Endothelial cell of umbilical vein (primary cell): ENCODE results near the gene SMARCC1. TPM values are rescaled to one million over a fixed set of nuclear protein-coding genes. Genes with fewer than 3 reads are reported as not detected.

Experiments used
- BruUV-seq: library from RNA; stranded (reverse); fragments of 400-500 nt; replicated peaks from 2 replicates; lab custom pipeline; 2021; lab: Mats Ljungman, UMichigan
- CTCF ChIA-PET: fragments of 300-600, 350-600 bp; sonication (Branson Sonifier 250); formaldehyde crosslinking; loops from one replicate; lab custom pipeline; 2021; ENCODE audit warnings: antibody characterized with exemption, inconsistent platforms; lab: Charles Lee
- POLR2A ChIA-PET: fragments of 300-600, 350-600 bp; sonication (Branson Sonifier 250); formaldehyde crosslinking; loops from one replicate; lab custom pipeline; 2021; ENCODE audit warnings: antibody characterized with exemption, inconsistent platforms; lab: Charles Lee
- DNase-seq: peaks from one replicate; pipeline ENCODE4 v3.0.0-alpha.2; 2011; ENCODE audit warnings: low read depth, low spot score
- FAIRE-seq: peaks from 2 replicates; lab custom pipeline; 2011; peaks lifted over from hg19 to GRCh38; lab: Jason Lieb, UNC
- H2AFZ ChIP-seq: 2 replicates; pipeline ENCODE4 v1.6.0; 2012; ENCODE audit warnings: low read depth, low read length, control low read depth, inconsistent platforms
- H3K27ac ChIP-seq: 2 replicates; pipeline ENCODE4 v1.5.1; 2011; ENCODE audit warnings: low read depth, mild to moderate bottlenecking, control low read depth, low read length, moderate library complexity; ENCODE audit not compliant: insufficient read depth
- H3K27me3 ChIP-seq, 2 experiments: 2 replicates each; pipeline versions ENCODE4 v1.6.0 to v1.6.1; 2011; ENCODE audit warnings: low read length in 2 of 2, mixed read lengths in 1 of 2; ENCODE audit not compliant: control insufficient read depth in 2 of 2, insufficient read depth in 2 of 2
- H3K36me3 ChIP-seq, 2 experiments: 2 replicates in 1 of 2; 3 replicates in 1 of 2; pipeline ENCODE4 v1.5.1; 2011; ENCODE audit warnings: low read length in 2 of 2, mild to moderate bottlenecking in 1 of 2, moderate library complexity in 1 of 2; ENCODE audit not compliant: control insufficient read depth in 2 of 2, insufficient read depth in 2 of 2; ENCODE audit errors: extremely low read depth in 1 of 2
- H3K4me1 ChIP-seq: 3 replicates; pipeline ENCODE4 v1.5.1; 2011; ENCODE audit warnings: mild to moderate bottlenecking, low read length; ENCODE audit not compliant: control insufficient read depth, insufficient read depth; ENCODE audit errors: extremely low read depth
- H3K4me2 ChIP-seq: 2 replicates; pipeline ENCODE4 v1.6.1; 2011; ENCODE audit warnings: low read length, control low read depth, mixed read lengths; ENCODE audit not compliant: insufficient read depth
- H3K4me3 ChIP-seq, 3 experiments: fragments of 200-600 bp in 1 of 3; sonication (generic), shearing (Covaris generic) in 1 of 3; replicated peaks in 1 of 3; 2 replicates each; pipeline ENCODE4 v1.5.1; 2011 to 2016; ENCODE audit warnings: control low read depth in 3 of 3, low read length in 3 of 3, mild to moderate bottlenecking in 2 of 3, inconsistent platforms in 1 of 3, low read depth in 1 of 3, moderate library complexity in 1 of 3; ENCODE audit not compliant: insufficient read depth in 1 of 3
- H3K79me2 ChIP-seq: 2 replicates; pipeline ENCODE4 v1.6.0; 2012; ENCODE audit warnings: low read length, inconsistent platforms; ENCODE audit not compliant: control insufficient read depth, insufficient read depth
- H3K9ac ChIP-seq: replicated peaks from 2 replicates; pipeline ENCODE3; 2011; ENCODE audit warnings: low read length, control low read depth; ENCODE audit not compliant: insufficient read depth; ENCODE audit errors: extremely low read depth
- H3K9me1 ChIP-seq: replicated peaks from 3 replicates; pipeline ENCODE4 v1.6.0; 2011; ENCODE audit warnings: mild to moderate bottlenecking, low read length; ENCODE audit not compliant: control insufficient read depth, insufficient read depth; ENCODE audit errors: extremely low read depth
- H3K9me3 ChIP-seq: replicated peaks from 2 replicates; pipeline ENCODE4 v1.5.1; 2012; ENCODE audit warnings: low read length, inconsistent platforms; ENCODE audit not compliant: control insufficient read depth, insufficient read depth
- H4K20me1 ChIP-seq: replicated peaks from 2 replicates; pipeline ENCODE3; 2011; ENCODE audit warnings: mild to moderate bottlenecking, low read length; ENCODE audit not compliant: control insufficient read depth, insufficient read depth; ENCODE audit errors: extremely low read depth
- EZH2 ChIP-seq: IDR thresholded peaks from 2 replicates; pipeline ENCODE4 v1.6.1; 2012; ENCODE audit warnings: borderline replicate concordance, low read depth, mild to moderate bottlenecking, moderate library complexity, low read length, inconsistent platforms; ENCODE audit not compliant: severe bottlenecking
- FOS ChIP-seq: IDR thresholded peaks from 2 replicates; pipeline ENCODE4 v1.6.1; 2011; ENCODE audit warnings: mild to moderate bottlenecking, low read length, moderate library complexity, borderline replicate concordance; ENCODE audit not compliant: insufficient read depth
- GATA2 ChIP-seq: IDR thresholded peaks from 2 replicates; pipeline ENCODE4 v1.7.0; 2011; ENCODE audit warnings: low read depth, mild to moderate bottlenecking, moderate library complexity, mixed read lengths, low read length; ENCODE audit not compliant: insufficient read length, insufficient read depth
- JUN ChIP-seq: IDR thresholded peaks from 2 replicates; pipeline ENCODE4 v1.6.1; 2011; ENCODE audit warnings: borderline replicate concordance, low read depth; ENCODE audit not compliant: insufficient read length, insufficient read depth
- MYC ChIP-seq: IDR thresholded peaks from one replicate; pipeline ENCODE4 v1.6.1; 2011; ENCODE audit warnings: mild to moderate bottlenecking, low read depth, low read length
- POLR2A ChIP-seq: IDR thresholded peaks from 2 replicates; pipeline ENCODE4 v1.6.1; 2012; ENCODE audit warnings: low read depth, mild to moderate bottlenecking, control low read depth, low read length
- POLR2AphosphoS5 ChIP-seq: IDR thresholded peaks from 2 replicates; pipeline ENCODE4 v1.6.1; 2012; ENCODE audit warnings: low read depth, mild to moderate bottlenecking, control low read depth, low read length, moderate library complexity; ENCODE audit not compliant: insufficient read depth
- dilution Hi-C: fragments of 300-500 bp; cut with MboI; formaldehyde crosslinking; loops from one replicate; pipeline ENCODE4 v1.15.0; 2019; ENCODE audit warnings: low sequenced_read_pairs; ENCODE audit not compliant: extremely low pct_ligation_motif_present
- intact Hi-C: fragments of 100-400 bp; cut with micrococcal nuclease; formaldehyde crosslinking; loops from one replicate; pipeline ENCODE4 v1.10.0; 2022
- polyA plus RNA-seq, 4 experiments: library from polyadenylated mRNA; depleted of rRNA in 3 of 4; stranded (reverse) in 3 of 4; unstranded in 1 of 4; fragments of >200 nt; gene quantifications; 2 replicates each; pipeline versions ENCODE4 v1.2.1 to v1.2.3, GENCODE V29; 2011 to 2012; ENCODE audit warnings: missing spikeins in 1 of 4
- small RNA-seq: library from RNA; depleted of rRNA; stranded (forward); fragments of <200 nt; gene quantifications from one replicate; pipeline ENCODE3, GENCODE V24; 2012; ENCODE audit warnings: low replicate concordance, low read depth; ENCODE audit not compliant: insufficient read depth, insufficient read length
- total RNA-seq: library from RNA; stranded (reverse); gene quantifications from 2 replicates; pipeline ENCODE4 v1.2.3, GENCODE V29; 2021
- TF ChIP-seq, protein P1 (sequence below): IDR thresholded peaks from 2 replicates; pipeline ENCODE4 v1.6.1; 2011; ENCODE audit not compliant: insufficient read depth, insufficient read length
- TF ChIP-seq, protein P2 (sequence below), 2 donors: IDR thresholded peaks; 1 replicate in 1 of 2; 2 replicates in 1 of 2; pipeline ENCODE4 v1.5.1; 2011; ENCODE audit warnings: low read length in 2 of 2, mild to moderate bottlenecking in 2 of 2, moderate library complexity in 2 of 2, control low read depth in 1 of 2, inconsistent platforms in 1 of 2, low read depth in 1 of 2; ENCODE audit not compliant: insufficient read depth in 1 of 2; ENCODE audit errors: extremely low read depth in 1 of 2

Gene SMARCC1
- total and polyA plus RNA-seq, 2 donors (not counting 3 experiments of a cell fraction or from before 2014, with no cell fraction given): 23.0 to 138 TPM

DNA sequence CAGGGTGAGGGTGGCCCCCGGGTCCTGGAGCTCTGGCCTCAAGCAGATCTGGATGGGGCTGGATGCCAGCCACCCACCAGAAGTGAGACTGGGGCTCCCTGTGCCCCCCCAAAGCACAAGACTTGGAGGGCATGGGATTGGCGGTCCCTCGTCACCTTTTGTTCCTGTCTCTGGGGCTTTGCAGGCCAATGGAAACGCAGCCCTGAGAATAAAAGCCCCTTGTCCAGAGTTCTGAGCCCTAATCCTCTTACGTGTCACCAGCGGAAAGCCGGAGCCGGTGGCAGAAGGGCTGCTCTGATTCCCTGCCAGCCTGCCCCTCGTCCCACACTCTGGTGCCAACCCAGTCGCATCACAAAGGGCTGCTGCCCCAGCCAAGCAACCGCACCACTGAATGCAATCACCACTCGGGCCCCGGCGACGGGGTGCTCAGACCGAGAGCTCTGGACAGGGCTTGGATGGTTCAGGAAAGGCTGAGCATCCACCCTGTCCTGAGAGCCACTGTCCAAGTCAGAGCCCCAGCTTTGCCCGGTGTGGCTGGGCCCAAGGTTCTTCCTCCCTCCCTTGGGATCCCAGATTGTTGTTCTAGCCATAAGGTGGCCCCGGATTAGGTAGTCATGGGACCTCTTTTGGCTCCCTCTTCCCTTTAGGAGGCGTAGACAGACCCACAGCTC lies 245.3 kb downstream of the SMARCC1 start:
- H3K4me2 ChIP-seq: no peak overlapping the region
- BruUV-seq: no TSS peak
- intact Hi-C loops: no loop called here
- H3K9me1 ChIP-seq: no peaks in the 10 kb centered on the region
- no peak overlapping the region for H3K9ac ChIP-seq
- H3K9me3 ChIP-seq: no peaks in the 10 kb centered on the region
- no peak overlapping the region for H3K27ac ChIP-seq
- peaks cover 5 to 6% of the 10 kb centered on the region in 2 experiments for H3K27me3 ChIP-seq
- dilution Hi-C loops: no loop called here
- no peaks in the 10 kb centered on the region for H3K79me2 ChIP-seq
- H4K20me1 ChIP-seq: no peaks in the 10 kb centered on the region
- DNase-seq (no peak), FAIRE-seq (no peak)
- CTCF ChIA-PET: interaction anchor here (4.5 kb wide), 1 partner anchor 14 kb away, joined by 25 read pairs; no protein-coding TSS in a partner anchor
- H2AFZ ChIP-seq: no peak overlapping the region
- POLR2A ChIA-PET: no interaction called here
- TF ChIP-seq JUN: no peak
- no peak for TF ChIP-seq POLR2AphosphoS5
- TF ChIP-seq FOS: no peak
- TF ChIP-seq MYC: no peak
- TF ChIP-seq EZH2: no peak
- TF ChIP-seq, protein P1, sequence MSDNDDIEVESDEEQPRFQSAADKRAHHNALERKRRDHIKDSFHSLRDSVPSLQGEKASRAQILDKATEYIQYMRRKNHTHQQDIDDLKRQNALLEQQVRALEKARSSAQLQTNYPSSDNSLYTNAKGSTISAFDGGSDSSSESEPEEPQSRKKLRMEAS: no peak
- TF ChIP-seq GATA2: no peak
- TF ChIP-seq, protein P2, sequence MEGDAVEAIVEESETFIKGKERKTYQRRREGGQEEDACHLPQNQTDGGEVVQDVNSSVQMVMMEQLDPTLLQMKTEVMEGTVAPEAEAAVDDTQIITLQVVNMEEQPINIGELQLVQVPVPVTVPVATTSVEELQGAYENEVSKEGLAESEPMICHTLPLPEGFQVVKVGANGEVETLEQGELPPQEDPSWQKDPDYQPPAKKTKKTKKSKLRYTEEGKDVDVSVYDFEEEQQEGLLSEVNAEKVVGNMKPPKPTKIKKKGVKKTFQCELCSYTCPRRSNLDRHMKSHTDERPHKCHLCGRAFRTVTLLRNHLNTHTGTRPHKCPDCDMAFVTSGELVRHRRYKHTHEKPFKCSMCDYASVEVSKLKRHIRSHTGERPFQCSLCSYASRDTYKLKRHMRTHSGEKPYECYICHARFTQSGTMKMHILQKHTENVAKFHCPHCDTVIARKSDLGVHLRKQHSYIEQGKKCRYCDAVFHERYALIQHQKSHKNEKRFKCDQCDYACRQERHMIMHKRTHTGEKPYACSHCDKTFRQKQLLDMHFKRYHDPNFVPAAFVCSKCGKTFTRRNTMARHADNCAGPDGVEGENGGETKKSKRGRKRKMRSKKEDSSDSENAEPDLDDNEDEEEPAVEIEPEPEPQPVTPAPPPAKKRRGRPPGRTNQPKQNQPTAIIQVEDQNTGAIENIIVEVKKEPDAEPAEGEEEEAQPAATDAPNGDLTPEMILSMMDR (IDR thresholded peaks at IDR 0.05; ENCODE audit: extremely low read depth in 1 of 2, insufficient read depth in 1 of 2, low read depth in 1 of 2, low read length in 2 of 2): no peak
- TF ChIP-seq POLR2A: no peak
- H3K4me1 ChIP-seq: no peaks in the 10 kb centered on the region
- H3K4me3 ChIP-seq: no peak overlapping the region
- no peaks in the 10 kb centered on the region for H3K36me3 ChIP-seq

Small RNA genes within 50 kb of the gene (small RNA-seq; reads per million reads assigned to genes)
- gene RF02271 (not detected), gene RN7SL870P (not detected)

Other genes with a start within 250 kb of the SMARCC1 start
- gene CSPG5, start 203.0 kb downstream of the SMARCC1 start, total RNA-seq: 0.55 and 0.65 TPM in 2 replicates
- 0.32 and 0.33 TPM in 2 replicates for gene CSPG5, start 203.0 kb downstream of the SMARCC1 start, polyA plus RNA-seq
- 85.2 and 86.9 TPM in 2 replicates for gene DHX30, start 21.2 kb upstream of the SMARCC1 start, total RNA-seq
- 79.0 and 80.1 TPM in 2 replicates for gene DHX30, start 21.2 kb upstream of the SMARCC1 start, polyA plus RNA-seq
- gene MAP4, start 234.5 kb upstream of the SMARCC1 start, total RNA-seq: 277 and 290 TPM in 2 replicates
- 112 and 121 TPM in 2 replicates for gene MAP4, start 234.5 kb upstream of the SMARCC1 start, polyA plus RNA-seq